CD14-positive monocyte (primary cell): Measurements from ENCODE around the gene GSTM4. TPM values are rescaled to one million over a fixed set of nuclear protein-coding genes. Genes with fewer than 3 reads are reported as not detected.

Experiments used
- DNase-seq, 3 donors: peaks; one replicate each; pipeline ENCODE4 v3.0.0-alpha.2; 2011 to 2022
- H2AFZ ChIP-seq: 2 replicates; pipeline ENCODE4 v1.6.0; 2012; ENCODE audit warnings: mild to moderate bottlenecking, low read depth, low read length, inconsistent platforms; ENCODE audit not compliant: insufficient read depth, poor library complexity, severe bottlenecking
- H3K27ac ChIP-seq, 2 donors: 1 replicate in 1 of 2; 2 replicates in 1 of 2; pipeline ENCODE4 v1.5.1; 2012 to 2013; ENCODE audit warnings: low read length in 2 of 2, control low read depth in 1 of 2, inconsistent platforms in 1 of 2, low read depth in 1 of 2, mild to moderate bottlenecking in 1 of 2
- H3K27me3 ChIP-seq, 2 donors: one replicate each; pipeline versions ENCODE4 v1.6.0 to v1.6.1; 2011 to 2013; ENCODE audit warnings: low read length in 2 of 2; ENCODE audit not compliant: control insufficient read depth in 2 of 2, insufficient read depth in 2 of 2
- H3K36me3 ChIP-seq, 2 donors: replicated peaks in 1 of 2; 1 replicate in 1 of 2; 2 replicates in 1 of 2; pipeline versions ENCODE4 v1.5.1 to v1.6.1; 2012 to 2013; ENCODE audit warnings: low read length in 2 of 2, control low read depth in 1 of 2, inconsistent platforms in 1 of 2, mild to moderate bottlenecking in 1 of 2; ENCODE audit not compliant: insufficient read depth in 2 of 2, control insufficient read depth in 1 of 2
- H3K4me1 ChIP-seq, 2 donors: 1 replicate in 1 of 2; 2 replicates in 1 of 2; pipeline versions ENCODE4 v1.5.1 to v1.6.1; 2012 to 2013; ENCODE audit warnings: low read length in 2 of 2, control low read depth in 1 of 2, inconsistent platforms in 1 of 2, mild to moderate bottlenecking in 1 of 2, moderate library complexity in 1 of 2; ENCODE audit not compliant: insufficient read depth in 2 of 2, control insufficient read depth in 1 of 2
- H3K4me2 ChIP-seq: replicated peaks from 2 replicates; pipeline ENCODE3; 2012; ENCODE audit warnings: low read length, moderate library complexity, mild to moderate bottlenecking; ENCODE audit not compliant: poor library complexity, severe bottlenecking; ENCODE audit errors: extremely low read depth
- H3K4me3 ChIP-seq, 3 experiments: fragments of 200-600 bp in 1 of 3; sonication (generic) in 1 of 3; replicated peaks in 1 of 3; 1 replicate in 2 of 3; 2 replicates in 1 of 3; pipeline ENCODE4 v1.5.1; 2011 to 2013; ENCODE audit warnings: low read length in 3 of 3, mild to moderate bottlenecking in 3 of 3, control low read depth in 2 of 3, low read depth in 2 of 3, inconsistent platforms in 1 of 3, moderate library complexity in 1 of 3
- H3K79me2 ChIP-seq: 2 replicates; pipeline ENCODE4 v1.6.0; 2012; ENCODE audit warnings: mild to moderate bottlenecking, control low read depth, inconsistent platforms, low read length, moderate library complexity; ENCODE audit not compliant: insufficient read depth
- H3K9ac ChIP-seq: 2 replicates; pipeline ENCODE4 v1.6.0; 2017; ENCODE audit warnings: low read length, mild to moderate bottlenecking; ENCODE audit not compliant: insufficient read depth, poor library complexity, severe bottlenecking
- H3K9me3 ChIP-seq, 2 donors: replicated peaks in 1 of 2; 1 replicate in 1 of 2; 2 replicates in 1 of 2; pipeline versions ENCODE4 v1.5.1 to v1.6.1; 2012 to 2013; ENCODE audit warnings: low read length in 2 of 2, control low read depth in 1 of 2; ENCODE audit not compliant: control insufficient read depth in 1 of 2, insufficient read depth in 1 of 2
- H4K20me1 ChIP-seq: 2 replicates; pipeline ENCODE4 v1.6.0; 2012; ENCODE audit warnings: mild to moderate bottlenecking, low read length, control low read depth, moderate library complexity; ENCODE audit not compliant: insufficient read depth
- H3K27ac Mint-ChIP-seq, 7 donors: one replicate each; pipeline ENCODE4 v1.8.0; 2020; ENCODE audit warnings: mild to moderate bottlenecking in 7 of 7, mixed read lengths in 7 of 7, moderate library complexity in 6 of 7, inconsistent platforms in 2 of 7
- H3K27me3 Mint-ChIP-seq, 3 donors: one replicate each; pipeline ENCODE4 v1.8.0; 2021 to 2022; ENCODE audit warnings: low read depth in 3 of 3, mild to moderate bottlenecking in 3 of 3, mixed read lengths in 3 of 3, moderate library complexity in 3 of 3, inconsistent platforms in 1 of 3
- H3K36me3 Mint-ChIP-seq, 2 donors: one replicate each; pipeline ENCODE4 v1.8.0; 2020; ENCODE audit warnings: mixed read lengths in 2 of 2, inconsistent platforms in 1 of 2, mild to moderate bottlenecking in 1 of 2
- H3K4me1 Mint-ChIP-seq: one replicate; pipeline ENCODE4 v1.8.0; 2020; ENCODE audit warnings: mild to moderate bottlenecking, mixed read lengths
- H3K4me3 Mint-ChIP-seq, 2 donors: one replicate each; pipeline ENCODE4 v1.8.0; 2020; ENCODE audit warnings: mild to moderate bottlenecking in 2 of 2, mixed read lengths in 2 of 2, moderate library complexity in 1 of 2
- H3K9me3 Mint-ChIP-seq, 7 donors: one replicate each; pipeline ENCODE4 v1.8.0; 2020 to 2022; ENCODE audit warnings: mixed read lengths in 7 of 7, mild to moderate bottlenecking in 6 of 7, moderate library complexity in 6 of 7, inconsistent platforms in 2 of 7
- WGBS: methylation state at CpG from one replicate; pipeline ENCODE4 v1.1.5; 2013; ENCODE audit warnings: missing lambda C conversion rate; ENCODE audit not compliant: insufficient coverage; 5-methylcytosine and 5-hydroxymethylcytosine counted together
- intact Hi-C, 2 donors: fragments of 100-400 bp; cut with micrococcal nuclease; formaldehyde crosslinking; loops; one replicate each; pipeline versions ENCODE4 v1.15.0 to v1.15.1; 2023
- polyA plus RNA-seq, 3 donors: library from polyadenylated mRNA; depleted of rRNA in 1 of 3; unstranded in 2 of 3; stranded (reverse) in 1 of 3; fragments of 300-500 nt in 2 of 3; fragments of >200 nt in 1 of 3; fragmentation: Illumina TruSeq in 2 of 3; gene quantifications; 1 replicate in 2 of 3; 2 replicates in 1 of 3; pipeline ENCODE4 v1.2.3, GENCODE V29; 2012 to 2021
- TF ChIP-seq, protein P1 (sequence below): fragments of 200-600 bp; IDR thresholded peaks from one replicate; pipeline ENCODE4 v1.8.0; 2022; ENCODE audit warnings: antibody characterized with exemption, mild to moderate bottlenecking

Gene GSTM4
- polyA plus RNA-seq, 3 donors = 11.9 to 22.9 (median 15.9) TPM

- H3K4me3 ChIP-seq = no peak overlapping the region
- peaks cover 28% of the 10 kb centered on the region for H3K79me2 ChIP-seq
- H3K36me3 ChIP-seq = peaks cover 71 to 76% of the 10 kb centered on the region in 2 donors
- Mint-ChIP-seq H3K4me3 (no peak overlapping the region), H3K4me1 (peaks cover 24% of the 10 kb centered on the region), H3K9me3 (peaks cover 0 to 2% (median 0%) of the 10 kb centered on the region in 7 donors), H3K36me3 (peaks cover 68 to 78% of the 10 kb centered on the region in 2 donors), H3K27me3 (peaks cover 0 to 3% (median 0%) of the 10 kb centered on the region in 3 donors), H3K27ac (peak overlapping the region in 4 of 7 donors; percentile 10 to 59 (median 52))
- intact Hi-C loops = no loop called here
- peaks cover 20 to 22% of the 10 kb centered on the region in 2 donors for H3K4me1 ChIP-seq
- peak in 1 of 3 donors; percentile 3 for DNase-seq
- no peak overlapping the region for H3K27ac ChIP-seq
- no peak overlapping the region for H3K9ac ChIP-seq
- peaks cover 97% of the 10 kb centered on the region for H4K20me1 ChIP-seq
- 96% methylated on average over 23 of the region's 23 CpGs for WGBS
- H2AFZ ChIP-seq = no peak overlapping the region
- no peaks in the 10 kb centered on the region for H3K9me3 ChIP-seq
- TF ChIP-seq, protein P1, sequence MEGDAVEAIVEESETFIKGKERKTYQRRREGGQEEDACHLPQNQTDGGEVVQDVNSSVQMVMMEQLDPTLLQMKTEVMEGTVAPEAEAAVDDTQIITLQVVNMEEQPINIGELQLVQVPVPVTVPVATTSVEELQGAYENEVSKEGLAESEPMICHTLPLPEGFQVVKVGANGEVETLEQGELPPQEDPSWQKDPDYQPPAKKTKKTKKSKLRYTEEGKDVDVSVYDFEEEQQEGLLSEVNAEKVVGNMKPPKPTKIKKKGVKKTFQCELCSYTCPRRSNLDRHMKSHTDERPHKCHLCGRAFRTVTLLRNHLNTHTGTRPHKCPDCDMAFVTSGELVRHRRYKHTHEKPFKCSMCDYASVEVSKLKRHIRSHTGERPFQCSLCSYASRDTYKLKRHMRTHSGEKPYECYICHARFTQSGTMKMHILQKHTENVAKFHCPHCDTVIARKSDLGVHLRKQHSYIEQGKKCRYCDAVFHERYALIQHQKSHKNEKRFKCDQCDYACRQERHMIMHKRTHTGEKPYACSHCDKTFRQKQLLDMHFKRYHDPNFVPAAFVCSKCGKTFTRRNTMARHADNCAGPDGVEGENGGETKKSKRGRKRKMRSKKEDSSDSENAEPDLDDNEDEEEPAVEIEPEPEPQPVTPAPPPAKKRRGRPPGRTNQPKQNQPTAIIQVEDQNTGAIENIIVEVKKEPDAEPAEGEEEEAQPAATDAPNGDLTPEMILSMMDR = no peak
- no peak overlapping the region for H3K4me2 ChIP-seq
- H3K27me3 ChIP-seq = no peaks in the 10 kb centered on the region
These were observed 28.1 kb upstream of the GSTM4 start for GRCh38 chr1:109627692-109628399.

DNA sequence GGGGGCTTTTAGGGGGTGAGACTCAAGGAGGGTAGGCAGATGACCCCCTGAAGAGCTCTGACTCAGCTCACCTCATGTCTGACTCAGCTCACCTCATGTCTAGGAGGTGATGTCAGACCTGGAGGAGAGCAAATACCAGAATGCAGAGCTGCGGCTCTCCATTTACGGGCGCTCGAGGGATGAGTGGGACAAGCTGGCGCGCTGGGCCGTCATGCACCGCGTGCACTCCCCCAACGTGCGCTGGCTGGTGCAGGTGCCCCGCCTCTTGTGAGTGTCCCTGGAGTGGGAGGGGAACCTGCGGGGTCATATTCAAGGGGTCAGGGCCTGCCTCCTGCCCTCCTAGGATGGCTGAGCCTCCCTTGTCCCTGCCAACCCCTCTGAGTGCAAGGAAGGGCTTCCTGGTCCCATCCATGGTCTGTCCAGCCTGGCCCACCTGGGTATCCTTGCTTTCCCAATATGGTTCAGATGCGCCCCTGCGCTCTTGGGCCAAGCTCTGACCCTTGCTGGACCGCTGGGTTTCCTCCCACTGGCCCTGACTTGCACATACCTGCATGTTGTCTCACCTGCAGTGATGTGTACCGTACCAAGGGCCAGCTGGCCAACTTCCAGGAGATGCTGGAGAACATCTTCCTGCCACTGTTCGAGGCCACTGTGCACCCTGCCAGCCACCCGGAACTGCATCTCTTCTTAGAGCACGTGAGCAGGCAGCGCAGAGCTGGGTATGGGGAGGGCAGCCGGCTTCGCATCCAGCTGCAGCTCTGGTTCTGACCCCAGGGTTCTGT is 27.2 kb upstream of the GSTM4 start:
- Mint-ChIP-seq H3K9me3 (peaks cover 0 to 2% (median 0%) of the 10 kb centered on the region in 7 donors), H3K27ac (peak overlapping the region in 3 of 7 donors; percentile 40 to 59 (median 54)), H3K4me3 (no peak overlapping the region), H3K4me1 (peaks cover 16% of the 10 kb centered on the region), H3K27me3 (peaks cover 0 to 3% (median 0%) of the 10 kb centered on the region in 3 donors), H3K36me3 (peaks cover 68 to 75% of the 10 kb centered on the region in 2 donors)
- H2AFZ ChIP-seq = no peak overlapping the region
- H3K9me3 ChIP-seq = no peaks in the 10 kb centered on the region
- H3K4me2 ChIP-seq = no peak overlapping the region
- H3K27me3 ChIP-seq = no peaks in the 10 kb centered on the region
- no peak overlapping the region for H3K27ac ChIP-seq
- H3K36me3 ChIP-seq = peaks cover 71 to 77% of the 10 kb centered on the region in 2 donors
- no peak overlapping the region for H3K4me3 ChIP-seq
- 96% methylated on average over 14 of the region's 23 CpGs for WGBS
- peaks cover 19% of the 10 kb centered on the region for H3K79me2 ChIP-seq
- peak in 1 of 3 donors; percentile 3 for DNase-seq
- H3K9ac ChIP-seq = no peak overlapping the region
- intact Hi-C loops = no loop called here
- peaks cover 11 to 14% of the 10 kb centered on the region in 2 donors for H3K4me1 ChIP-seq
- TF ChIP-seq, protein P1 = no peak
- peaks cover 89% of the 10 kb centered on the region for H4K20me1 ChIP-seq
